ENCODE measurements around the gene LMLN. TPM values are rescaled to one million over a fixed set of nuclear protein-coding genes. Genes with fewer than 3 reads are reported as not detected.

Gene LMLN
- total RNA-seq, 1 donor from 2014 or later = 4.3 TPM

GRCh38 chr3:198018416-198018815 is 58.4 kb downstream of the LMLN start:
- intact Hi-C loops (cut with micrococcal nuclease) = no loop called here
- no peak for DNase-seq (ENCODE audit: low spot score)
- Mint-ChIP-seq H3K4me3 (ENCODE audit: low read depth) (no peak overlapping the region), H3K27me3 (ENCODE audit: low read depth) (no peaks in the 10 kb centered on the region), H3K27ac (no peak overlapping the region), H3K9me3 (no peaks in the 10 kb centered on the region), H3K4me1 (ENCODE audit: low read depth) (no peaks in the 10 kb centered on the region), H3K36me3 (ENCODE audit: low read depth) (no peaks in the 10 kb centered on the region)

DNA sequence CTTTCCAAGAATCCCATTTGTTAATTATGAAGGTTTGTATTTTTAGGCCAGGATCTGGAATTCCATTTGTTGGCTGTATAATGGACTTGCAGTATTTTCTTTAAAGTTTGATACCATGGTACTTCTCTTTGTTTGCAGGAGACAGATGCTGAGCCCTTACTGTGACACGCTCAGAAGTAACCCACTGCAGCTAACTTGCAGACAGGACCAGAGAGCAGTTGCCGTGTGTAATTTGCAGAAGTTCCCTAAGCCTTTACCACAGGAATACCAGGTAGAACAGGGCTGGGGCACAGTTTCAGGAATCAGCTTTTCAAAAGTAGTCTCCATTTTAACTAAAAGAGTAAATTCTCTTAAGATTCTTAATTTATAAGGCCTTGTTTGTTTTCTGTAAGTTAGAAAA is 59.1 kb downstream of the LMLN start:
- Mint-ChIP-seq H3K4me1 (ENCODE audit: low read depth) (no peaks in the 10 kb centered on the region), H3K9me3 (no peaks in the 10 kb centered on the region), H3K27me3 (ENCODE audit: low read depth) (no peaks in the 10 kb centered on the region), H3K4me3 (ENCODE audit: low read depth) (no peak overlapping the region), H3K36me3 (ENCODE audit: low read depth) (no peaks in the 10 kb centered on the region), H3K27ac (no peak overlapping the region)
- DNase-seq (ENCODE audit: low spot score) = no peak
- intact Hi-C loops (cut with micrococcal nuclease) = no loop called here

- no peaks in the 10 kb centered on the region for H3K27me3 Mint-ChIP-seq (ENCODE audit: low read depth)
- H3K4me1 Mint-ChIP-seq (ENCODE audit: low read depth) = no peaks in the 10 kb centered on the region
- no peak for DNase-seq (ENCODE audit: low spot score)
- no peaks in the 10 kb centered on the region for H3K9me3 Mint-ChIP-seq
- intact Hi-C loops (cut with micrococcal nuclease) = no loop called here
- H3K36me3 Mint-ChIP-seq (ENCODE audit: low read depth) = no peaks in the 10 kb centered on the region
- no peak overlapping the region for H3K4me3 Mint-ChIP-seq (ENCODE audit: low read depth)
- no peak overlapping the region for H3K27ac Mint-ChIP-seq
Measured at GRCh38 chr3:198021320-198021719, 61.3 kb downstream of the LMLN start.

DNA sequence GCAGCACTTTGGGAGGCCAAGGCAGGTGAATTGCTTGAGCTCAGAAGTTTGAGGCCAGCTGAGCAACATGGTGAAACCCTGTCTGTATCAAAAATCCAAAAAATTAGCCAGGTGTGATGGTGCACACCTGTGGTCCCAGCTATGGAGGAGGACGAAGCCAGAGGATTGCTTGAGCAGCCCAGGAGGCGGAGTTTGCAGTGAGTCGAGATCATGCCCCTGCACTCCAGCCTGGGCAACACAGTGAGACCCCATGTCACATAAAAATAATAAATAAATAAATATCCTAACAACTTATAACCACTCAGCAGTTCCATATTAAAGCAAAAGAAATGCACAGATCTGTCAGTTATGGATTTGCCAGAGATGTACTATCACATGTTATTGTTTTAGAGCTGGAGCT is 62.6 kb downstream of the LMLN start:
- intact Hi-C loops (cut with micrococcal nuclease) = no loop called here
- H3K9me3 Mint-ChIP-seq = no peaks in the 10 kb centered on the region
- no peaks in the 10 kb centered on the region for H3K27me3 Mint-ChIP-seq (ENCODE audit: low read depth)
- H3K36me3 Mint-ChIP-seq (ENCODE audit: low read depth) = no peaks in the 10 kb centered on the region
- DNase-seq (ENCODE audit: low spot score) = no peak
- H3K4me1 Mint-ChIP-seq (ENCODE audit: low read depth) = no peaks in the 10 kb centered on the region
- no peak overlapping the region for H3K4me3 Mint-ChIP-seq (ENCODE audit: low read depth)
- no peak overlapping the region for H3K27ac Mint-ChIP-seq

DNA sequence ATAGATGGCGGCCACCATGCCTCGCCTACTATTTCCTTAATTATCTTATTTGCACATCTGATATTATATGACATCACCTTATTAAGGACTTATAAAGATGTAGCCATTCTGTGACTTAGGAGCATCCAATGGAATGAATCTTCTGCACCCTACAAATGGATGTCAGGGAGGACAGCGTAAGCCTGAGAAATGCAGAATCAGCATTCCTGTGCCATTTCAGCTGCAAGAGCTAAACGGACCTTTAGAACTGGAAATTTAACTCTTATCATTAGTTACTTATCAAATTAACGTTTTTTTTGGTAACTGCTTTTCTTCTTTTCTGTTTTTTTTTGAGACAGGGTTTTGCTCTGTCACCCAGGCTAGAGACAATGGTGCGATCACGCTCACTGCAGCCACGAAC is 65.6 kb downstream of the LMLN start:
- H3K27me3 Mint-ChIP-seq (ENCODE audit: low read depth) = no peaks in the 10 kb centered on the region
- H3K36me3 Mint-ChIP-seq (ENCODE audit: low read depth) = no peaks in the 10 kb centered on the region
- no peaks in the 10 kb centered on the region for H3K9me3 Mint-ChIP-seq
- intact Hi-C loops (cut with micrococcal nuclease) = no loop called here
- H3K4me1 Mint-ChIP-seq (ENCODE audit: low read depth) = no peaks in the 10 kb centered on the region
- H3K27ac Mint-ChIP-seq = no peak overlapping the region
- H3K4me3 Mint-ChIP-seq (ENCODE audit: low read depth) = no peak overlapping the region
- DNase-seq (ENCODE audit: low spot score) = no peak

DNA sequence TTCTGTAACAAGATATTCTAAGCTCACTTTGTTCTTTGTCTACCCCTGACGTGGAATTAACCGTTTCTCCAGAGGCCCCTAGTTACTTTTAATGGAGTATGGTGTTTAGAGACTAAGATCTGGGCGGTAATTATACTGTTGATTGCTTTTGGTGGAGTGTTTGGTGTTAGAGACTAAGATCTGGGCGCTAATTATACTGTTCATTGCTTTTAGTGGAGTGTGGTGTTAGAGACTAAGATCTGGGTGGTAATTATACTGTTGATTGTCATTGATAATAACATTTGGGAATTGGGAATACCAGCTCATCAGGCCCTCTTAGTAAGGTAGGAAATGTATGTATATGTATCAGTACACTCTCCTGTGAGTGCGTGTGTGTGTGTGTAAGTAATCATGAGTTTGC is 66.6 kb downstream of the LMLN start:
- Mint-ChIP-seq H3K4me1 (ENCODE audit: low read depth) (no peaks in the 10 kb centered on the region), H3K4me3 (ENCODE audit: low read depth) (no peak overlapping the region), H3K36me3 (ENCODE audit: low read depth) (no peaks in the 10 kb centered on the region), H3K27me3 (ENCODE audit: low read depth) (no peaks in the 10 kb centered on the region), H3K9me3 (no peaks in the 10 kb centered on the region), H3K27ac (no peak overlapping the region)
- intact Hi-C loops (cut with micrococcal nuclease) = no loop called here
- DNase-seq (ENCODE audit: low spot score) = no peak

DNA sequence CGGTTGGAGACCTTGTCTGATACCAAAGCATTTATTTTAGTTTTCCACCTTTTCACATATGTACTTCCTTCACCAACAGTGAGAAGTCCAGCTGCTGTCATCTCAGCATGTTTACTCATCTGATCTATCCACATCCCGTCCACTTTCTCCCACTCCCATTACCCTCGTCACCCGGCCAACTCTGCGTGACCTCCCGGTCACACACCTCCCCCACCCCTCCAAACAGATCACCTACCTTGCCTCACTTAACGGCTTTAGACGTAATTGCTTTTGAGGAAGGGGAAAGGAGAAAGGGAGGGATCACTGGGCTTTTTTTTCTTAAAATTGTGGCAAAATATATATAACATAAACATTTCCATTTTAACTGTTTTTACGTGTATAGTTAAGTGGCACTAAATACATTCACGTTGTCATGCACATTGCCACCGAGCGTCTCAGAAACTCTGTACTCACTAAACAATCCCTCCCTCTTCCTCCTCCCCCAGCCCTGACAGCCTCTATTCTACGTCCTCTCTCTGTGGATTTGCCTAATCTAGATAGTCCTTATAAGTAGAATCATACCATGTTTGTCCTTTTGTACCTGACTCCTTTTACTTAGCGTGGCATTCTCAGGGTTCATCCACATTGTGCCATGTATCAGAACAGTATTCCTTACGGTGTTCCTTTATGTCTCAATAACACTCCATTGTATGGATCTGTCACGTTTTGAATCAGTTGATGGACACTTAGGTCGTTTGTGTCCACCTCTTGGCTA is 67.2 kb downstream of the LMLN start:
- DNase-seq (ENCODE audit: low spot score) = no peak
- intact Hi-C loops (cut with micrococcal nuclease) = no loop called here
- Mint-ChIP-seq H3K27me3 (ENCODE audit: low read depth) (no peaks in the 10 kb centered on the region), H3K4me3 (ENCODE audit: low read depth) (no peak overlapping the region), H3K9me3 (no peaks in the 10 kb centered on the region), H3K36me3 (ENCODE audit: low read depth) (no peaks in the 10 kb centered on the region), H3K4me1 (ENCODE audit: low read depth) (no peaks in the 10 kb centered on the region), H3K27ac (no peak overlapping the region)

- H3K4me1 Mint-ChIP-seq (ENCODE audit: low read depth) = no peaks in the 10 kb centered on the region
- no peaks in the 10 kb centered on the region for H3K27me3 Mint-ChIP-seq (ENCODE audit: low read depth)
- H3K27ac Mint-ChIP-seq = no peak overlapping the region
- intact Hi-C loops (cut with micrococcal nuclease) = no loop called here
- H3K36me3 Mint-ChIP-seq (ENCODE audit: low read depth) = no peaks in the 10 kb centered on the region
- no peaks in the 10 kb centered on the region for H3K9me3 Mint-ChIP-seq
- no peak overlapping the region for H3K4me3 Mint-ChIP-seq (ENCODE audit: low read depth)
- no peak for DNase-seq (ENCODE audit: low spot score)
Measured at GRCh38 chr3:198027799-198028390, 67.9 kb downstream of the LMLN start.

DNA sequence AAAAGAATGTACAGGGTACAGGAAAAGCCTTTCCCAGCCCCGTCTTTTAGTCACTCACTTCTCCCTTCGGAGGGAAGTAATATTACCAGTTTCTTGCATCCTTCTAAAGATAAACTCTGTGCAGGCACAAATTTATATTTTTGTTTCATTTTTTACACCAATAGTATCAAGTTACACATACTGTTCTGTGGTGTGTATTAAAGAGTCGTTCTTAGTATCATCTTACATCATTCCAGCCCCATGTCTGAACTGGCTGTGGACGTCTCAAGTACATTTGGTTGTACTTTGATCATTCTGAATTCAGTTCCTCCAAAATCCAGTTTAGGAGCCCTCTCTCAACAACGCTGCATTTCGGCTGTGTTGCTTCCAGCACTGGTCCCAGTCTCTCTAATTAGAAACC is 68.7 kb downstream of the LMLN start:
- H3K9me3 Mint-ChIP-seq = no peaks in the 10 kb centered on the region
- no peak overlapping the region for H3K4me3 Mint-ChIP-seq (ENCODE audit: low read depth)
- H3K36me3 Mint-ChIP-seq (ENCODE audit: low read depth) = no peaks in the 10 kb centered on the region
- no peak overlapping the region for H3K27ac Mint-ChIP-seq
- no peak for DNase-seq (ENCODE audit: low spot score)
- intact Hi-C loops (cut with micrococcal nuclease) = no loop called here
- H3K27me3 Mint-ChIP-seq (ENCODE audit: low read depth) = no peaks in the 10 kb centered on the region
- no peaks in the 10 kb centered on the region for H3K4me1 Mint-ChIP-seq (ENCODE audit: low read depth)

DNA sequence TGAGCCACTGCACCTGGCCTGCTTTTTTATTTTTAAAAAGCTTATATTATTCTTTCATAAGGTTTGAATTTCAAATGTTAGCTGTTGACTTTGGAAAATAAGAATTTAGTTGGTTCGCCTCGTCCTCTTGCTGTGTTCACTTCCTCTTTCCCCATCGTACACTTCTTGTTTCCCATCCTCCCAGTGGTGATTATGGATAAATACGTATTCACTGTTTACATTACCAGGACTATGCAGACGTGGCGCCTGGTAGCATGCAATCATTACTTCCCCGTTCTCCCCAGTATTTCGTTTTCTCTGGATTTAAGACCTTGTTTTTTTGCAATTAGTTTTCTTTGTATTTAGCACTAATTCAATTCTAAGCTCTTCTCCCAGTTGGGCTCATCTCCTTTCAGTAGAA is 70.1 kb downstream of the LMLN start:
- Mint-ChIP-seq H3K36me3 (ENCODE audit: low read depth) (no peaks in the 10 kb centered on the region), H3K4me1 (ENCODE audit: low read depth) (no peaks in the 10 kb centered on the region), H3K27ac (no peak overlapping the region)

DNA sequence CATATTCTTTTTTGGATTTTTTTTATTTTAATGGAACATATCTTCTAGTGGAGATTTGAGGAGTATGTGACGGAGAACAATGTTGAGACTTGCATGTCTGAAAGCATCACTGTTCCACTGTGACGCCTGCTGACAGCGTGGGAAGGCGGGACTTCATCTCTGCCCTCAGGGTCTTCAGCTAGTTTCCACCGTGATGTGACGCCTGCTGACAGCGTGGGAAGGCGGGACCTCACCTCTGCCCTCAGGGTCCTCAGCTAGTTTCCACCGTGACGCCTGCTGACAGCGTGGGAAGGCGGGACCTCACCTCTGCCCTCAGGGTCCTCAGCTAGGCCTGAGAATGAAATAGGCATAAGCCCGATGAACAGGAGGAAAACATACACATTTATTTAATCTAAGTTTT is 70.7 kb downstream of the LMLN start:
- no peak overlapping the region for H3K27ac Mint-ChIP-seq
- H3K9me3 Mint-ChIP-seq = no peaks in the 10 kb centered on the region
- DNase-seq (ENCODE audit: low spot score) = no peak
- intact Hi-C loops (cut with micrococcal nuclease) = no loop called here
- no peaks in the 10 kb centered on the region for H3K27me3 Mint-ChIP-seq (ENCODE audit: low read depth)
- no peaks in the 10 kb centered on the region for H3K4me1 Mint-ChIP-seq (ENCODE audit: low read depth)
- no peaks in the 10 kb centered on the region for H3K36me3 Mint-ChIP-seq (ENCODE audit: low read depth)
- no peak overlapping the region for H3K4me3 Mint-ChIP-seq (ENCODE audit: low read depth)

More for the DNA sequence above, 70.1 kb downstream of the LMLN start:
- no peaks in the 10 kb centered on the region for H3K27me3 Mint-ChIP-seq (ENCODE audit: low read depth)
- no peaks in the 10 kb centered on the region for H3K9me3 Mint-ChIP-seq
- DNase-seq (ENCODE audit: low spot score) = no peak
- H3K4me3 Mint-ChIP-seq (ENCODE audit: low read depth) = no peak overlapping the region
- intact Hi-C loops (cut with micrococcal nuclease) = no loop called here

- Mint-ChIP-seq H3K36me3 (ENCODE audit: low read depth) (no peaks in the 10 kb centered on the region), H3K27me3 (ENCODE audit: low read depth) (no peaks in the 10 kb centered on the region), H3K4me1 (ENCODE audit: low read depth) (no peaks in the 10 kb centered on the region), H3K4me3 (ENCODE audit: low read depth) (no peak overlapping the region), H3K27ac (no peak overlapping the region), H3K9me3 (no peaks in the 10 kb centered on the region)
- DNase-seq (ENCODE audit: low spot score) = no peak
- intact Hi-C loops (cut with micrococcal nuclease) = no loop called here
Measured at GRCh38 chr3:198032039-198032936, 72.3 kb downstream of the LMLN start.

DNA sequence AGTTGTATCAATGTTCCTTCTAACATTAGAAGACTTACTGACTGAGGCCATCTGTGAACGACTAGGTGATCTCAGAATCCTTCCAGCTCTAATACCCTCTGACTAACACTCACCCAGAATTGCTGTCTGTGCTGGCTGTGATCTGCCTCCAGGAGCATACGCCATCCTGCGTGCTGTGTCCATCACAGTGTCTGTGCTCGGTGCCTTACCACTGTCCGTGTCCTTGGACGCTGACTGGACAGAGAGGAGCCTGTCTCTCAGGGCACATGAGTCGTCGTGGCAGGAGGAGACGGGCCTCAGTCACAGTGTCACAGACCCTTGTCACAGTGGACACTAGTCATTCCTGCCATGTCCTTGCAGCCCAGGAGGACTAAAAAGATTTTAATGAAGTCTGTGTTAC is 83.1 kb downstream of the LMLN start:
- intact Hi-C loops (cut with micrococcal nuclease) = no loop called here
- Mint-ChIP-seq H3K27me3 (ENCODE audit: low read depth) (no peaks in the 10 kb centered on the region), H3K4me3 (ENCODE audit: low read depth) (no peak overlapping the region), H3K4me1 (ENCODE audit: low read depth) (no peaks in the 10 kb centered on the region), H3K9me3 (no peaks in the 10 kb centered on the region), H3K36me3 (ENCODE audit: low read depth) (no peaks in the 10 kb centered on the region), H3K27ac (no peak overlapping the region)
- no peak for DNase-seq (ENCODE audit: low spot score)

All from activated T-helper 2 cell treated with anti-CD3 and anti-CD28 coated beads, Interferon-gamma antibody, Interleukin-2, Interleukin-4, amounts not matched to agents 10 μg/mL and 5 μg/mL and 100 μg/mL, durations not matched to agents 14 hours and 24 hours and 36 hours (primary cell).